GM23248 (cell line): ENCODE data around the gene KRT222.

ENCODE experiments used
- EZH2 ChIP-seq: fragments of 200-600 bp; sonication (generic); IDR thresholded peaks from 2 replicates; pipeline ENCODE4 v1.6.1; 2018; ENCODE audit warnings: antibody characterized with exemption, mild to moderate bottlenecking; ENCODE audit not compliant: insufficient read depth, poor library complexity, severe bottlenecking
- EZH2phosphoT487 ChIP-seq: fragments of 200-600 bp; sonication (generic); IDR thresholded peaks from 2 replicates; pipeline ENCODE4 v1.6.1; 2018; ENCODE audit warnings: antibody characterized with exemption, moderate library complexity, mild to moderate bottlenecking, low read depth; ENCODE audit not compliant: insufficient read depth

- TF ChIP-seq EZH2 (no peak), EZH2phosphoT487 (no peak)
These were observed 40.6 kb upstream of the KRT222 start for GRCh38 chr17:40705584-40705983.
